Keratinocyte (primary cell): ENCODE measurements around the gene IQCE. TPM values are rescaled to one million over a fixed set of nuclear protein-coding genes. Genes with fewer than 3 reads are reported as not detected.
"Not testable (repeated sequence)": the region's sequence is repeated elsewhere in the genome, so short reads cannot be mapped to it uniquely, and the experiment has no call there.

ENCODE experiments used
- DNase-seq: peaks from one replicate; pipeline ENCODE4 v3.0.0-alpha.2; 2011; ENCODE audit warnings: low read depth, missing footprints, low spot score
- FAIRE-seq: peaks from 2 replicates; lab custom pipeline; 2011; peaks lifted over from hg19 to GRCh38; lab: Jason Lieb, UNC
- H2AFZ ChIP-seq: 2 replicates; pipeline ENCODE4 v1.6.0; 2012; ENCODE audit warnings: low read length, control low read depth, inconsistent platforms; ENCODE audit not compliant: control insufficient read depth
- H3K27ac ChIP-seq: 2 replicates; pipeline ENCODE4 v1.5.1; 2011; ENCODE audit warnings: low read length; ENCODE audit not compliant: control insufficient read depth, insufficient read depth
- H3K27me3 ChIP-seq: 3 replicates; pipeline ENCODE4 v1.6.0; 2011; ENCODE audit warnings: low read length; ENCODE audit not compliant: control insufficient read depth, insufficient read depth; ENCODE audit errors: extremely low read depth
- H3K36me3 ChIP-seq, 2 experiments: 2 replicates in 1 of 2; 3 replicates in 1 of 2; pipeline ENCODE4 v1.5.1; 2011; ENCODE audit warnings: low read length in 2 of 2, mild to moderate bottlenecking in 1 of 2; ENCODE audit not compliant: control insufficient read depth in 2 of 2, insufficient read depth in 2 of 2; ENCODE audit errors: extremely low read depth in 1 of 2
- H3K4me1 ChIP-seq: 3 replicates; pipeline ENCODE4 v1.5.1; 2011; ENCODE audit warnings: low read length; ENCODE audit not compliant: control insufficient read depth, insufficient read depth; ENCODE audit errors: extremely low read depth
- H3K4me2 ChIP-seq: 3 replicates; pipeline ENCODE4 v1.6.0; 2011; ENCODE audit warnings: low read depth, low read length; ENCODE audit not compliant: control insufficient read depth, insufficient read depth; ENCODE audit errors: extremely low read depth
- H3K4me3 ChIP-seq, 3 experiments: fragments of 200-600 bp in 1 of 3; sonication (generic) in 1 of 3; 2 replicates in 2 of 3; 3 replicates in 1 of 3; pipeline ENCODE4 v1.5.1; 2011 to 2016; ENCODE audit warnings: low read length in 3 of 3, mild to moderate bottlenecking in 3 of 3, control low read depth in 2 of 3, inconsistent platforms in 1 of 3, low read depth in 1 of 3, mixed read lengths in 1 of 3, mixed run types in 1 of 3, moderate library complexity in 1 of 3; ENCODE audit not compliant: control insufficient read depth in 2 of 3, insufficient read depth in 2 of 3; ENCODE audit errors: extremely low read depth in 1 of 3
- H3K79me2 ChIP-seq: 2 replicates; pipeline ENCODE4 v1.6.0; 2012; ENCODE audit warnings: low read length; ENCODE audit not compliant: control insufficient read depth, insufficient read depth
- H3K9ac ChIP-seq: 3 replicates; pipeline ENCODE4 v1.6.0; 2011; ENCODE audit warnings: low read length; ENCODE audit not compliant: control insufficient read depth, insufficient read depth; ENCODE audit errors: extremely low read depth
- H3K9me1 ChIP-seq: 3 replicates; pipeline ENCODE4 v1.6.0; 2011; ENCODE audit warnings: low read length; ENCODE audit not compliant: control insufficient read depth, insufficient read depth; ENCODE audit errors: extremely low read depth
- H3K9me3 ChIP-seq: 2 replicates; pipeline ENCODE4 v1.5.1; 2012; ENCODE audit warnings: low read depth, low read length; ENCODE audit not compliant: control insufficient read depth
- H4K20me1 ChIP-seq: 3 replicates; pipeline ENCODE4 v1.6.0; 2011; ENCODE audit warnings: low read length; ENCODE audit not compliant: control insufficient read depth, insufficient read depth; ENCODE audit errors: extremely low read depth
- dilution Hi-C: fragments of 300-500 bp; cut with MboI; formaldehyde crosslinking; loops from one replicate; pipeline ENCODE4 v1.7.0; 2020; ENCODE audit warnings: low sequenced_read_pairs; ENCODE audit not compliant: extremely low pct_ligation_motif_present
- polyA plus RNA-seq, 5 experiments: library from polyadenylated mRNA; depleted of rRNA in 3 of 5; stranded (reverse) in 3 of 5; stranded (forward) in 1 of 5; unstranded in 1 of 5; fragments of >200 nt; gene quantifications; 1 replicate in 1 of 5; 2 replicates in 3 of 5; 3 replicates in 1 of 5; pipeline versions ENCODE4 v1.2.1 to v1.2.3, GENCODE V29; 2011 to 2012; ENCODE audit warnings: missing spikeins in 2 of 5, low read depth in 1 of 5, low replicate concordance in 1 of 5

Gene IQCE
- polyA plus RNA-seq, 1 donor (not counting 4 experiments of a cell fraction or from before 2014, with no cell fraction given) = 5.2 TPM

DNA sequence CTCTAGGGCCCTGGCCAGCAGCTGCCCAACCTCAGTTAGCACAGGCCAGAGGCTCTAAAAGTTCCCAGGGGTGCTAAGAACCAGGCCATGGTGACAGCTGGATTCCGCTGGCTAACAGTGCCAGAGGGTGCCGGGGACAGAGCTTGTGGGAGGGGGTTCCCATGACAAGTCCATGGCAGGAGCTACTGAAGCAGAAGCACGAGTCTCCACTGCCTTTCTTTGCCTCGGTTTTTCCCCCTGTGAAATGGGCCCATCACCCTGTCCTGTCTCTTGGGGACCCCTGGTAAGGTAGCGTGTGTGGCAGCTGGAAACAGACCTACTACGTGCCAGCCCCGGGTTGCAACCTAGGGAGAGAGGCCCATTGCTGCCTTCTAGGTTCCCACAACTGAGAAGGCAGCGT is 26.0 kb upstream of the IQCE start:
- FAIRE-seq, H3K79me2 ChIP-seq, DNase-seq, H4K20me1 ChIP-seq, dilution Hi-C loops, H3K4me2 ChIP-seq, H3K27ac ChIP-seq, H2AFZ ChIP-seq, H3K36me3 ChIP-seq, H3K4me3 ChIP-seq, H3K9me1 ChIP-seq, H3K9me3 ChIP-seq, H3K27me3 ChIP-seq, H3K9ac ChIP-seq: not testable (repeated sequence)
- H3K4me1 ChIP-seq = peaks cover 33% of the 10 kb centered on the region

DNA sequence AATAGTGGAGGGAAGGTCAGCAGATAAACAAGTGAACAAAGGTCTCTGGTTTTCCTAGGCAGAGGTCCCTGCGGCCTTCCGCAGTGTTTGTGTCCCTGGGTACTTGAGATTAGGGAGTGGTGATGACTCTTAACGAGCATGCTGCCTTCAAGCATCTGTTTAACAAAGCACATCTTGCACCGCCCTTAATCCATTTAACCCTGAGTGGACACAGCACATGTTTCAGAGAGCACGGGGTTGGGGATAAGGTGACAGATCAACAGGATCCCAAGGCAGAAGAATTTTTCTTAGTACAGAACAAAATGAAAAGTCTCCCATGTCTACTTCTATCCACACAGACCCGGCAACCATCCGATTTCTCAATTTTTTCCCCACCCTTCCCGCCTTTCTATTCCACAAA is 25.2 kb upstream of the IQCE start:
- H4K20me1 ChIP-seq, H3K27ac ChIP-seq, H2AFZ ChIP-seq, H3K9me1 ChIP-seq, H3K4me2 ChIP-seq, H3K9ac ChIP-seq, FAIRE-seq, dilution Hi-C loops, H3K36me3 ChIP-seq, H3K79me2 ChIP-seq, DNase-seq, H3K27me3 ChIP-seq, H3K4me3 ChIP-seq, H3K9me3 ChIP-seq: not testable (repeated sequence)
- peaks cover 27% of the 10 kb centered on the region for H3K4me1 ChIP-seq

DNA sequence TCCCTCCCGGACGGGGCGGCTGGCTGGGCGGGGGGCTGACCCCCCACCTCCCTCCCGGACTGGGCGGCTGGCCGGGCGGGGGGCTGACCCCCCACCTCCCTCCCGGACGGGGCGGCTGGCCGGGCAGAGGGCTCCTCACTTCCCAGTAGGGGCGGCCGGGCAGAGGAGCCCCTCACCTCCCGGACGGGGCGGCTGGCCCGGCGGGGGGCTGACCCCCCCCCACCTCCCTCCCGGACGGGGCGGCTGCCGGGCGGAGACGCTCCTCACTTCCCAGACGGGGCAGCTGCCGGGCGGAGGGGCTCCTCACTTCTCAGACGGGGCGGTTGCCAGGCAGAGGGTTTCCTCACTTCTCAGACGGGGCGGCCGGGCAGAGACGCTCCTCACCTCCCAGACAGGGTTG is 24.6 kb upstream of the IQCE start:
- H3K27ac ChIP-seq, dilution Hi-C loops: not testable (repeated sequence)

DNA sequence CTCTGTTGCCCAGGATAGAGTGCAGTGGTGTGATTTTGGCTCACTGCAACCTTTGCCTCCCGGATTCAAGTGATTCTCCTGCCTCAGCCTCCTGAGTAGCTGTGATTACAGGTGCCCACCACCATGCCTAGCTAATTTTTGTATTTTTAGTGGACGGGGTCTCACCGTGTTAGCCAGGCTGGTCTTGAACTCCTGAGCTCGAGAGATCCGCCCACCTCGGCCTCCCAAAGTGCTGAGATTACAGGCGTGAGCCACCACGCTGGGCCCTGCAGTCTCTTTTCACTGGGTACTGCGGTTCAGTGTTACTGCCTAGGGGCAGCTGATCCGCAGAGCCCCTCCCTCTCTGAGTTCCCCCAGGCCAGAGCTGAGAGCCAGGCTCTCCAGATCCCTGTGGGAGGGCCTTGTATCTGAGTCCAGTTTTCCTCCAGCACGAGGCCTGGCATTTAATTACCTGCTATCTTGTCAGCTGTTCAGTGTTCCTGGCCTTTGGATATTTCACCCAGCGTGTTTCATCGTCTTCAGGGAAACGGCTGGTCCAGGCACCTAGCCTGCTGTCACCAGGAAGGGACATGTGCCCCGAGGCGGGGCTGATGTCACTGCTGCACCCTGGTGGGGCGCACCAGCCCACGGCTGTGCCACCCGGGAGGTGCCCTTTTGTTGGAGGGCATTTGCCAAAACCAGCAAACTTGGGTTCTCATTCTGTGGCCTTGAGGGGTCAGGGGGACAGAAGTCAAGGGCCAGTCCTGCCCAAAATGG is 22.7 kb upstream of the IQCE start:
- peaks cover 13 to 15% of the 10 kb centered on the region in 2 experiments for H3K36me3 ChIP-seq
- H3K4me1 ChIP-seq, H3K4me3 ChIP-seq, H3K9me1 ChIP-seq, H3K9ac ChIP-seq, H3K79me2 ChIP-seq, H2AFZ ChIP-seq, H3K27ac ChIP-seq, H4K20me1 ChIP-seq, H3K4me2 ChIP-seq, FAIRE-seq, H3K9me3 ChIP-seq, dilution Hi-C loops, H3K27me3 ChIP-seq, DNase-seq: not testable (repeated sequence)

More for the DNA sequence above, 24.6 kb upstream of the IQCE start:
- H2AFZ ChIP-seq, H3K27me3 ChIP-seq, H3K9me1 ChIP-seq, H3K79me2 ChIP-seq, H3K4me3 ChIP-seq, H3K4me2 ChIP-seq, H3K9me3 ChIP-seq, DNase-seq, H3K9ac ChIP-seq, FAIRE-seq, H4K20me1 ChIP-seq, H3K36me3 ChIP-seq: not testable (repeated sequence)
- H3K4me1 ChIP-seq = peaks cover 20% of the 10 kb centered on the region
